Activated naive CD8-positive, alpha-beta T cell treated with anti-CD3 and anti-CD28 coated beads, Interleukin-2, amount 10 ng/mL, durations not matched to agents 7 days and 5 days (primary cell): ENCODE measurements around the gene SERPINA1. TPM values are rescaled to one million over a fixed set of nuclear protein-coding genes. Genes with fewer than 3 reads are reported as not detected.

Experiments
- ATAC-seq: fragments of 150-1000 bp; cut with Tn5 transposase; one replicate; pipeline ENCODE4 v1.10.0; 2021; ENCODE audit warnings: low read depth, moderate library complexity
- POLR2A ChIA-PET: fragments of 350-600 bp; sonication (Branson Sonifier 250); formaldehyde crosslinking; loops from one replicate; lab custom pipeline; 2021; ENCODE audit warnings: antibody characterized with exemption; lab: Charles Lee
- DNase-seq: peaks from one replicate; pipeline ENCODE4 v3.0.0; 2021
- H3K27ac Mint-ChIP-seq: one replicate; pipeline ENCODE4 v1.8.0; 2022; ENCODE audit warnings: mild to moderate bottlenecking, mixed read lengths
- H3K27me3 Mint-ChIP-seq: one replicate; pipeline ENCODE4 v1.8.0; 2022; ENCODE audit warnings: mild to moderate bottlenecking, moderate library complexity, mixed read lengths
- H3K36me3 Mint-ChIP-seq: one replicate; pipeline ENCODE4 v1.8.0; 2021; ENCODE audit warnings: mild to moderate bottlenecking, mixed read lengths
- H3K4me1 Mint-ChIP-seq: one replicate; pipeline ENCODE4 v1.8.0; 2021; ENCODE audit warnings: mixed read lengths
- H3K4me3 Mint-ChIP-seq: one replicate; pipeline ENCODE4 v1.8.0; 2022; ENCODE audit warnings: mild to moderate bottlenecking, moderate library complexity, mixed read lengths
- H3K9me3 Mint-ChIP-seq: one replicate; pipeline ENCODE4 v1.8.0; 2021; ENCODE audit warnings: mixed read lengths
- total RNA-seq, 2 experiments: library from RNA; stranded (reverse); gene quantifications; one replicate each; pipeline ENCODE4 v1.2.3, GENCODE V29; 2021

SERPINA1 gene
- total RNA-seq, 2 experiments from 2014 or later = 0.20 TPM; not detected in 1

- Mint-ChIP-seq H3K9me3 (no peaks in the 10 kb centered on the region), H3K4me3 (no peak overlapping the region), H3K36me3 (no peaks in the 10 kb centered on the region), H3K27ac (no peak overlapping the region), H3K4me1 (no peaks in the 10 kb centered on the region), H3K27me3 (peaks cover 2% of the 10 kb centered on the region)
- no peak for ATAC-seq
- POLR2A ChIA-PET = no interaction called here
- no peak for DNase-seq
These were observed 4.1 kb downstream of the SERPINA1 start for GRCh38 chr14:94384342-94384741.

- Mint-ChIP-seq H3K9me3 (no peaks in the 10 kb centered on the region), H3K4me1 (no peaks in the 10 kb centered on the region), H3K36me3 (no peaks in the 10 kb centered on the region), H3K27me3 (peaks cover 2% of the 10 kb centered on the region), H3K4me3 (no peak overlapping the region), H3K27ac (no peak overlapping the region)
- no peak for DNase-seq
- POLR2A ChIA-PET = no interaction called here
- no peak for ATAC-seq
These were observed 4.6 kb downstream of the SERPINA1 start for GRCh38 chr14:94383777-94384176.

- POLR2A ChIA-PET = no interaction called here
- H3K4me3 Mint-ChIP-seq = no peak overlapping the region
- no peaks in the 10 kb centered on the region for H3K4me1 Mint-ChIP-seq
- peaks cover 2% of the 10 kb centered on the region for H3K27me3 Mint-ChIP-seq
- DNase-seq (no peak), ATAC-seq (no peak)
- no peaks in the 10 kb centered on the region for H3K9me3 Mint-ChIP-seq
- H3K27ac Mint-ChIP-seq = no peak overlapping the region
- H3K36me3 Mint-ChIP-seq = no peaks in the 10 kb centered on the region
These were observed 5.4 kb downstream of the SERPINA1 start for GRCh38 chr14:94382716-94383596.

- no peak for ATAC-seq
- peaks cover 2% of the 10 kb centered on the region for H3K27me3 Mint-ChIP-seq
These were observed 6.2 kb downstream of the SERPINA1 start for GRCh38 chr14:94382099-94382715.

GRCh38 chr14:94381149-94382030 lies 7.0 kb downstream of the SERPINA1 start:
- DNase-seq = no peak

More at GRCh38 chr14:94382099-94382715, 6.2 kb downstream of the SERPINA1 start:
- Mint-ChIP-seq H3K4me1 (no peaks in the 10 kb centered on the region), H3K4me3 (no peak overlapping the region), H3K27ac (no peak overlapping the region), H3K9me3 (no peaks in the 10 kb centered on the region), H3K36me3 (no peaks in the 10 kb centered on the region)
- DNase-seq = no peak
- POLR2A ChIA-PET = no interaction called here

GRCh38 chr14:94380225-94381148 lies 7.9 kb downstream of the SERPINA1 start:
- POLR2A ChIA-PET = no interaction called here
- no peak overlapping the region for H3K4me3 Mint-ChIP-seq
- ATAC-seq (no peak), DNase-seq (no peak)
- no peaks in the 10 kb centered on the region for H3K36me3 Mint-ChIP-seq
- H3K27me3 Mint-ChIP-seq = peaks cover 2% of the 10 kb centered on the region
- H3K27ac Mint-ChIP-seq = no peak overlapping the region
- no peaks in the 10 kb centered on the region for H3K4me1 Mint-ChIP-seq
- H3K9me3 Mint-ChIP-seq = no peaks in the 10 kb centered on the region

More at GRCh38 chr14:94381149-94382030, 7.0 kb downstream of the SERPINA1 start:
- Mint-ChIP-seq H3K27me3 (peaks cover 2% of the 10 kb centered on the region), H3K27ac (no peak overlapping the region), H3K9me3 (no peaks in the 10 kb centered on the region), H3K36me3 (no peaks in the 10 kb centered on the region), H3K4me1 (no peaks in the 10 kb centered on the region), H3K4me3 (no peak overlapping the region)
- ATAC-seq = no peak
- POLR2A ChIA-PET = no interaction called here

GRCh38 chr14:94379291-94380224 lies 8.8 kb downstream of the SERPINA1 start:
- H3K4me3 Mint-ChIP-seq = no peak overlapping the region
- H3K4me1 Mint-ChIP-seq = no peaks in the 10 kb centered on the region
- H3K27me3 Mint-ChIP-seq = no peaks in the 10 kb centered on the region
- DNase-seq (no peak), ATAC-seq (no peak)
- H3K9me3 Mint-ChIP-seq = no peaks in the 10 kb centered on the region
- POLR2A ChIA-PET = no interaction called here
- no peak overlapping the region for H3K27ac Mint-ChIP-seq
- no peaks in the 10 kb centered on the region for H3K36me3 Mint-ChIP-seq

- Mint-ChIP-seq H3K27me3 (no peaks in the 10 kb centered on the region), H3K36me3 (no peaks in the 10 kb centered on the region), H3K9me3 (no peaks in the 10 kb centered on the region), H3K4me1 (no peaks in the 10 kb centered on the region), H3K27ac (no peak overlapping the region), H3K4me3 (no peak overlapping the region)
- POLR2A ChIA-PET = no interaction called here
- ATAC-seq (no peak), DNase-seq (no peak)
These were observed 9.7 kb downstream of the SERPINA1 start for GRCh38 chr14:94378527-94379290.

- POLR2A ChIA-PET = no interaction called here
- no peak for DNase-seq
- no peak overlapping the region for H3K4me3 Mint-ChIP-seq
- H3K27me3 Mint-ChIP-seq = no peaks in the 10 kb centered on the region
- no peak overlapping the region for H3K27ac Mint-ChIP-seq
- no peaks in the 10 kb centered on the region for H3K9me3 Mint-ChIP-seq
- no peak for ATAC-seq
- no peaks in the 10 kb centered on the region for H3K4me1 Mint-ChIP-seq
- no peaks in the 10 kb centered on the region for H3K36me3 Mint-ChIP-seq
These were observed 10.4 kb downstream of the SERPINA1 start for GRCh38 chr14:94377866-94378470.

GRCh38 chr14:94376976-94377865 lies 11.2 kb downstream of the SERPINA1 start:
- POLR2A ChIA-PET = no interaction called here
- Mint-ChIP-seq H3K27ac (no peak overlapping the region), H3K4me1 (no peaks in the 10 kb centered on the region), H3K9me3 (no peaks in the 10 kb centered on the region), H3K27me3 (peaks cover 1% of the 10 kb centered on the region), H3K4me3 (no peak overlapping the region), H3K36me3 (no peaks in the 10 kb centered on the region)
- DNase-seq = no peak
- ATAC-seq = no peak
